GM21723 (cell line): Measurements from ENCODE around the gene INSRR.

Source experiments
- ATAC-seq: cut with Tn5 transposase; IDR thresholded peaks from one replicate; pipeline ENCODE4 v1.9.1; 2021; ENCODE audit warnings: mild to moderate bottlenecking, moderate library complexity; ENCODE audit not compliant: unreplicated experiment

The INSRR gene

GRCh38 chr1:156853761-156854160, 5.2 kb downstream of the INSRR start:
- no peak for ATAC-seq

DNA sequence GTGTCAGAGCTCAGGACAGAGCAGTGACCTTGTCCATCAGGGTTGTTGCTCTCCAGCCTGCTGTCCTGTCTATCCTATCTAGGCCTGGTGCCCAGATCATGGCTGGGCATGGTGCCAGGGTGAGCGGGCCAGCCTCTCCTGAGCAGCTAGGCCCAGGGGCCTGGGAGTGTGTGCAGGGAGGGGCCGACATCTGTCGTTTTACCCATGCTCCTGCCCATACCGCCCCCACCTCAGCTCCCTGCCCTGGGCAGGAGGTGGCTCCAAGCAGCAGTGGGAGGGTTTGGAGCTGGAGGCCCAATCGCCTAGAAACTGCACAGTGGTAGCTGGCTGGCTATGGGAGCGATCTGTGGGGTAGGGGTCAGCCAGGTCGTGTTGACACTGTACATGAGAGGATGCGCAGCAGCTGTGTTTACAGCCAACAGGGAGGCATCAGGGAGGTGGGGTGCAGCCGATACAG, 6.5 kb downstream of the INSRR start:
- ATAC-seq: no peak

GRCh38 chr1:156851779-156852417, 7.0 kb downstream of the INSRR start:
- no peak for ATAC-seq

DNA sequence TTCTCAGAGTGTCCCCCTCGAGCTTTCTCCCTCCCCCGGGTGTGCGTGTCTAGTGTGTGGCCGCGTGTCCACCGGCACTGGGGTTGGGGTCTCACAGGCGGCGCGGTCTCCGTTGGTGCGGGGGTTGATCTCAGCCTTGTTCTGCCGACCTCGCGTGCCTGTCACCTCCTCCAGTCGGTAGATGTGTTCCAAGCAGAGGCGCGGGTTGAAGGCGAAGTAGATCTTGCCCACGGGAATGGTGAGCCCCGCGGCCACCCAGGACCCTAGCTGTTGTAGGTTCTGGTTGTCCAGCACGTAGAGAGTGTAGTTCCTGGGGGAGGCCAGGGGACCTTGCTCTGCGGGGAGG, 9.8 kb downstream of the INSRR start:
- no peak for ATAC-seq

DNA sequence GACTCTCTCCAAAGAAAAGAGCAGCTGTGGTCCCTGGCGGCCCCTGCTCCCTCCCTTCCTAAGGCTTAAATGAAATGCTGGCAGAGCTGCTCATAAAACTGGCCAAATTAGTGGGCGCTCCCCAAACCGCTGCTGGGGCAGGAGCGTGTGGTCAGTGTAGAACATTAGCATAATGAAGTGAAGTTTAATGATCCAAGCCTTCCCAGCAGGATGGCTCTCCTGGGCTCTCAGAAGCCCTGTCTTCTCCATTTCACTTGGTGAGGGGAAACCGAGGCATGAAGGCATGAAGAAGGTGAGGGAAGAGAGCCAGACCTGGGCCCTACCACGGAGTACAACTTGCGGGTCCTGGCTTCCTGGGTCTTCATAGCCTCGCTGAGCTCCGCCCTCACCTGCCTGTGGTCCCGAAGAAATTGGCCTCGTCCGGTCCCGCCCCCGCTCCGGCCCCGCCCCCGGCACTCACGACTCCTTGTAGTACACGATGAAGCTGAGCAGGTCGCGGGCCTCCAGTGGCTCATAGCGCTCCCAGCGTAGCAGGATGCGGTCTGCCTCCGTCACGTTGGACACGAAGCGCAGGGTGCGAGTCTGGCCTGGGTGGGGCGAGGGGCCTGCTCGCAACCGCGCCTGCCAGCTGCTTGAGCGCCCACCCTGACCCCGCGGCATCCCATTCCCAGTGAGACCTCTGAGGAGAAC, 10.3 kb downstream of the INSRR start:
- ATAC-seq: no peak

DNA sequence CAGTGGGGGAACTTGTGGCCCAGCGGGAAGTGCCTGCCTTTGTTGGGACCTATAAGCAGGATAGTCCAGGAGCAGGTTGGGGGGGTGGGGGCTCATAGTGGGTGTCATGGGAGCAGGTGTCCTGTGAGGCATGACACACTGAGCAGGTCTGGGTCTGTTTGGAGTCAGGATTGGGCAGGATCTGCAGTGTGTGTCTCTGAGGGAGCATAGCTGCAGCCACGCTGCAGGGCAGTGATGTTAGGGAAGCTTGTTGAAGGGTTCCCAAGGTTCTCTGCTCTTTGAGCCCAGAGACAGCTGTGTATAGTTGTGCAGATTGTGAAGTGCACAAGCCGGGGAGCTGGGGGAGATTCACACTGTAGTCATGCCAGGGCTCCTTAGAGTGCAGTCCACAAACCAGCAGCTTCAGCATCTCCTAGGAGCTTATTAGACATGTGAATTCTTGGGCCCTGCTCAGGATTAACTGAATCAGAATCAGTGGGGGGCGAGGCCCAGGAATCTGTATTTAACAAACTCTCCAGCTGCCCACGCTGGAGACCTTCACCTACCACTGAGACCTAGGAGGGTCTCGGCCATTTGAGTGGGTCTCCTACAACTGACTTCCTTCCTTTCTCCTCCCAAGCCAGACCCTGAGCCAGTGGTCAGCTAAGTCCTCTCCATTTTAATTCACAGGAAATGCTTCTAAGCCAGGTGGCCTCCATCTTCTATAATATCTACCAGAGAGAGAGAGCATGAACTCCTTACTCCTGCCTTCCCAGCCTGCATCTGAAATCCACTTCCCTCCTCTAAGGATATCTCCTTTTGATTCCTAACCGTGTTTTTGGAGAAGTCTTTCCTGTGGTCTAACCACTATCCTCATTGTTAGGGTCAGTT, 11.1 kb downstream of the INSRR start:
- ATAC-seq: no peak

- ATAC-seq: no peak
These were observed 12.3 kb downstream of the INSRR start for GRCh38 chr1:156846643-156847042.

DNA sequence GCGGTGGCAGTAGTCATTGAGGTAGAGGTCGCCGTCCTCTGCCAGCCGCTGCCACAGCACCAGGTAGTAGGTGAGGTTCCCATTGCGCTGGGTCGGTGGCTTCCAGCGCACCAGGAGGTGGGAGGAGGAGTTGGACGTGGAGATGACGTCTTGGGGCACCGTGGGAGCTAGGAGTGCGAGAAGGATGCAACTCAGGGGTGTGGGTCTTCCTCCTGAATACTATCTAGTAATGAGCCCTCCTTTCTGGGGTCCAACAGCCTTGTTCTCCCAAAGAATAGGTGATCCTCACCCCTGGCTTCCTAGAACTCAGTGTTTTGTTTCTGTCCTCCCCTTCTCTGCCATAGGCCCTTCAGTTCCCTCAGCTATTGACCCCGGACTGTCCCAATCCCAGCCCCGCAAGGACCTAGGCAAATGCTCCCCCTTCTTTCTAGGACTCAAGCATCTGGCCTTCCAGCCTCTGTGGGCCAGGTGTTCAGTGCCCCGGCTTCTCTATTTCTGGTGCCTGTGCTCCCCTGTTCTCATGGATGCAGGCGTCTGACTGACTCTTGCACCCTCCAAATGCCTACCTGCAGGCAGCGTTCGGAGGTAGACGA, 12.9 kb downstream of the INSRR start:
- no peak for ATAC-seq

DNA sequence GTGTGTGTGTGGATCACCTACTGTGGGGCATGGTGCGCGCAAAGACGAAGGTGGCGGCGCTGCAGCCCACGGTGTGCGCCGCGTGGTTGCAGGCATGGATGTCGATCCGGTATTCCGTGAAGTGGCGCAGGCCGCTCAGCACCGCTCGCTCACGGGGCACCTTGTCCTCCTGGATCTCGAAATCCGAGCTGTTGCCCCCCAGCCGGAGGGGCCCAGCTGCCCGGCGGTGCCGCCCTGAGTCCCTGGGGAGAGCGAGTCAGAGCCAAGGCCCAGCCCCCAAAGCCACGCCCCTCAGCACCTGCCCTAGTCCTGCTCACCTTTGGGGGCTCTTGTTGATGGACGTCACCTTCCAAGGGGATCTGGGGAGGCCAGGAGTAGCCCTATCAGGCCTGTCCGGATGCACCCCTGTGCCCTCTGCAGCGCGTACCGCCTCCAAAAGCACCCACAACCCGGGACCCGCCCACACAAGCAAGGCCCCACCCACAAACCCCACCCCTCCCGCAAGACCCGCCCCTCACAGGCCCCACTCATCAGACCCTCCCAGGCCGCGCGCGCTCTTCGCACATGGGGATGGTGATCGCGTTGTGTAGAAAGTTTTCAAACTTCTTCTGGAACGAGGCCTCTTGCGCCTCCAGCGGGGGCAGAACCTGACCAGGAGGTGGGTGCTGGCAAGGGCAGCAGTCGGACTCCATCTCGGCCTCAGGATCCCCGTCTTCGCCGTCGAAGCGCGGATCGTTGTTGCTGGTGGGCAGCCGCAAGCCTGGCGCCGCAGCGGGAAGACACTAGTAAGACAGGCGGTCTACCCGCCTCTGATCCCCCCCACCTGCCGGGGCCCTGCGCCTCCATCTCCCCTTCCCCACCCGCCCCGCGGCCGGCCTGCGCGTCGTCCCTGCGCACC, 13.6 kb downstream of the INSRR start:
- no peak for ATAC-seq

DNA sequence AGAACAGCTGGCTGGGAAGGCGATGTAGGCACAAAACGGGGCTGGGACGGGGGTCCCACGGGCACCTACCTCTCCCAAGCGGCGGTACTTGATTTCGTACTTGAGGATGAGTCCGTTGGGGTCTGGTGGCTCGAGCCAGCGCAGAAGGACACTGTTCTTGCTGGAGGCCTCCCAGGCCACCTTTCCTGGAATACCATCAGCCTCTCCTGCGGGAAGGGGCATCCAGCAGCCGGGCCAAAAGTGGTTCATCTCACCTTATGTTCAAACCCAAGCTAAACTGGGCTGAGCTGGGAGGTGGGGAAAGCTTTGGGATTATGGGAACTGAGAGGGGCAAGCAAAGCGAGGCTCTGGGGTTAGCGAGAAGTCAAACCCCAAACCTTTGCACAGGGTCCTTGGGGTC, 14.3 kb downstream of the INSRR start:
- no peak for ATAC-seq

GRCh38 chr1:156844102-156844501, 14.8 kb downstream of the INSRR start:
- ATAC-seq: no peak

GRCh38 chr1:156842618-156843300, 16.2 kb downstream of the INSRR start:
- no peak for ATAC-seq

GRCh38 chr1:156841295-156841855, 17.5 kb downstream of the INSRR start:
- ATAC-seq: no peak

DNA sequence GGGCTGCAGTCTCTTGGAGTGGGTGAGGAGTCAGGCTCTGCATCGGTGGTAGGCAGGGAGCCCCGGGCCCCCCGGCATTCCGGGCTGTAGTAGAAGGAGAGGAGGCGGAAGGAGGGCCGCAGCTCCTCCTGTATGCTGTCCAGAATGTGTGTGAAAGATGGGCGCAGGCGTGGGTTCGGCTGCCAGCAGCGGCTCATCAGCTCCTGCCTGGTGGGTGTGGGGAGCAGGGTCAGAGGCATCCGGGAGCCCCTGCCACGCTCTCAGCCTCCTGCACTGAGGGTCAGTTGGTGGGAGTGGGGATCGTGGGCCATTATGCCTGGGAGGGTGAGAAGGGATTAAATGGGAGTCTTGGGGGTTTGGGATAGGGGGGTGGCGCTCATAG, 18.0 kb downstream of the INSRR start:
- ATAC-seq: no peak

- no peak for ATAC-seq
These were observed 18.6 kb downstream of the INSRR start for GRCh38 chr1:156840186-156840897.

DNA sequence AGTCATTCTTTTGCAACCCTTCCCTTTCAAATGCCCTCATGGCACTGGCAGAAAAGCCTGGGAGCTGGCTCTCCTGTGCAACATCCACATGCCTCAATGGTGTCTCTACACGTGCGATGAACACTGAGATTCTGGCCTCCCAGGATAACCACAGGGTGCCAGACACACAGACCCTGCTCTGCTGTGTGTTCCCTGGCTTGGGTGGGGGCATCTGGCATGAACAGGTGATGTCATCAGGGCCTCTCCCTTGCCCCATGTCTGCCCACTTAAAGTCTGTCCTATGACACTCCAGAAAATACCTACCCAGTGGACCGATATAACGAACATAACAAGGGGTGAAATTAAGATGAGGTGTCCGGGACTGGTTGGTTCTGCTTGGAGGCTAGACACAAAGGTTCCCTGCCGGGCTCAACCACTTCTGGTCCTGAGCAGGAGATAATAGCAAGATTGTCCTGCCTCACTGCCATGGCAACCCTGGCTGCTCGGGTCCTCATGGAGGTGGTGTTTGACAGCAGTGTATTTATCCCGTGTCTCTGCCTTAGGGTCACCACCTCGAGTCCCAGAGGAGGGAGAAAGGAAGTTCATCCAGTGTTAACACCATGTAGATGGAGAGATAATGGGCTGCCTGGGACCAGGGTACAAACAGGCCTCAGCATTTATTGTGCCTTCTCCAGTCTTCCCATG, 19.3 kb downstream of the INSRR start:
- ATAC-seq: no peak

- no peak for ATAC-seq
These were observed 19.9 kb downstream of the INSRR start for GRCh38 chr1:156838972-156839371.

DNA sequence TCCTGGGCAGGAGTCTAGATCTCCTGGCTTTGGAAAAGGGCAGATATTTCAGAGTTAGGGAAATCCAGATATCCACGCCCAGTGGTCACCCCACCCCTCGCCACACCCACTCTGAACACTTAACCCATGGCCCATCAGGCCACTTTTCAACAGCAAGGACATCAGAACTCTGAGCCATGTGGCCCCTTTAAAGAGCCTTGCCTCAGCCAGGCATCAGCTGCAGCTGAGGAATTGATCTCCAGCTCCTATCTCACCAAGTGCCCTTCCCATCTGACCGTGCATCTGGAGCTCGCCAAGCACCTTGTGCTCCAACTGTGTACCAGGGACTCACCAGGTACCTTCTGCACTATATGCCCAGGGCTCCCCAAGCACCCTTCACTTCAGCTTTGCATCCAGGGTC, 22.0 kb downstream of the INSRR start:
- no peak for ATAC-seq
